Epidermal melanocyte (primary cell): ENCODE results near the gene FASLG.
"Not testable (repeated sequence)": the region's sequence is repeated elsewhere in the genome, so short reads cannot be mapped to it uniquely, and the experiment has no call there.

Experiments
- DNase-seq: peaks from one replicate; pipeline ENCODE4 v3.0.0; 2011; ENCODE audit warnings: low spot score; ENCODE audit not compliant: insufficient read length

FASLG gene, protein sequence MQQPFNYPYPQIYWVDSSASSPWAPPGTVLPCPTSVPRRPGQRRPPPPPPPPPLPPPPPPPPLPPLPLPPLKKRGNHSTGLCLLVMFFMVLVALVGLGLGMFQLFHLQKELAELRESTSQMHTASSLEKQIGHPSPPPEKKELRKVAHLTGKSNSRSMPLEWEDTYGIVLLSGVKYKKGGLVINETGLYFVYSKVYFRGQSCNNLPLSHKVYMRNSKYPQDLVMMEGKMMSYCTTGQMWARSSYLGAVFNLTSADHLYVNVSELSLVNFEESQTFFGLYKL

DNA sequence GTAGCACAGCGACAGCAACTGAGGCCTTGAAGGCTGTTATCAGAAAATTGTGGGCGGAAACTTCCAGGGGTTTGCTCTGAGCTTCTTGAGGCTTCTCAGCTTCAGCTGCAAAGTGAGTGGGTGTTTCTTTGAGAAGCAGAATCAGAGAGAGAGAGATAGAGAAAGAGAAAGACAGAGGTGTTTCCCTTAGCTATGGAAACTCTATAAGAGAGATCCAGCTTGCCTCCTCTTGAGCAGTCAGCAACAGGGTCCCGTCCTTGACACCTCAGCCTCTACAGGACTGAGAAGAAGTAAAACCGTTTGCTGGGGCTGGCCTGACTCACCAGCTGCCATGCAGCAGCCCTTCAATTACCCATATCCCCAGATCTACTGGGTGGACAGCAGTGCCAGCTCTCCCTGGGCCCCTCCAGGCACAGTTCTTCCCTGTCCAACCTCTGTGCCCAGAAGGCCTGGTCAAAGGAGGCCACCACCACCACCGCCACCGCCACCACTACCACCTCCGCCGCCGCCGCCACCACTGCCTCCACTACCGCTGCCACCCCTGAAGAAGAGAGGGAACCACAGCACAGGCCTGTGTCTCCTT, at the start of gene FASLG:
FASLG (plus strand) TSS at position 233 of the 583 bp plus-strand sequence; CDS start at position 332, 99 bp downstream.
- DNase-seq: no peak

- no peak for DNase-seq
These were observed 49.4 kb upstream of the FASLG start for GRCh38 chr1:172609528-172609927.

GRCh38 chr1:172612478-172612877, 46.4 kb upstream of the FASLG start:
- no peak for DNase-seq

DNA sequence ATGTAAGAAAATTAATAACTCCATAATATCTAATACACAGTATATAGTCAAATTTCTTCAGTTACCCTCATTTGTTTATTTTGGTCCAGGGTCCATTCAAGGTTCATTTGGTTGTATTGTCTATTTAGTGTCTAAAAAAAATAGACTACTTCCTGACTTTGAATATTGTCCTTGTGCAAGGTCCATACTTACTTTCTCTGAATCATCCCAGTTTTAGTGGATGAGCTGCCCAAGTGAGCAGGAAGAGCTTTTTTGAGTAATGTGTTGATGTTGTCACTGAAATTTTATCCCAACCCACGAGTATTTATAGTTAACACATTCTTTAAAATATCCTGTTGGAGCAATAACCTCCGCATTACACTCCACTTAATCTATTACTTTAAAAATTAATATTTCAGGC, 45.6 kb upstream of the FASLG start:
- no peak for DNase-seq

- no peak for DNase-seq
These were observed 42.7 kb upstream of the FASLG start for GRCh38 chr1:172616195-172616594.

DNA sequence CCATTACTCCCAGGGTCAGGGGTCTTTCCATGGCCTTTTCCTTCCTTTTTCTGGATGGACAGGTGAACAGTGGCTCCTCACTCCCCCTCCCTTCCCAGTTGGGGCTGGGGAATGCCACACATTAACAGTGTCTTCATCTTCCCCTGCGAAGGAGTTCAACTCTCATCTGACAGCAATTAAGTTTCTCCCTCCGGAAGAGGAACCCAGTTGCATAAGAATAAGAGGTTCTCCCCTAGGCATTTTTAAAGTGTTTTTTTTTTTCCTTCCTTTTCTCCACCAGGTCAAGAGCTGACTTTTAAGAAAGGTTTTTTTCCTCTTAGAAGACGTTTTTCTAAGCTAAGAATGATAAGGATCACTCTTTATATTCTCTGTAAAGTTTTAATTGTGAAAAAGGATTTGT, 42.3 kb upstream of the FASLG start:
- DNase-seq: no peak

GRCh38 chr1:172620603-172621002, 38.3 kb upstream of the FASLG start:
- not testable (repeated sequence) for DNase-seq

GRCh38 chr1:172622541-172622940, 36.4 kb upstream of the FASLG start:
- DNase-seq: no peak

GRCh38 chr1:172623748-172624147, 35.2 kb upstream of the FASLG start:
- no peak for DNase-seq

- no peak for DNase-seq
These were observed 32.1 kb upstream of the FASLG start for GRCh38 chr1:172626845-172627244.

DNA sequence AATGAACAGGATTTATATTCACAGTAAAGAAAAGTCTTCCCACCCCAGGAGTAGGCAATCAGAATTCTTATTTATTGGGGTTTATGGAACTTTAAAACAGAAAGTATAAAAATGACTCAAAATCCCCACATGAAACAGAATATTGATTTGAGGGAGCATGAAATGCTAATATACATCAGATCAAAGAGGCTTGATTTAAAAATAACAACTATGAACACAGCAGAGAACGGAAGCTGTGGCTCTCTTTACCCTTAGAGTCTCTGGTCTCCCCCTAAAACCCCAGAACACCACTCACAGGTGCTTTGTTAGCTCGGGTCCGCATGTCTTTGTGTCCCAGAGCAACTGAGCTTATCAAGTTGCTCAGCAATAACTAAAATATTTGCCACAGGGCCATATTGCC, 31.2 kb upstream of the FASLG start:
- DNase-seq: no peak

DNA sequence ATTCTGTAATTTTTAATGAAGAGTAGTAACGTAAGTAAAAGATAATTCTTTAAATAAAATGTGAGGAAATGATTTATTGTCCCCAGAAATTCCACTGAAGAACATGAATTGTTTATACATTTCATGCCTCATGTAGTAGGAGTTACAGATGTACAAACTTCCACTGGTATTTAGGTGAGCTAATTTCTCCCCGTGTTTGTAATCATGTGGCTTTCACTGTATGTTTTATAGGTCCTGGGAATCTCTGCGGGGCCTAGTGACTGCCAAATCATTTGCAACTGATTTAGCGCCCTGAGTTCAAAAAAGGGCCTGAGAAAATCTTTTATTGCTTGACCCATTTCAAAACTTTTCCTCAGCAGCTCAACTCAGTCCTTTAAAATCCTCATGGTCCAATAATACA, 30.5 kb upstream of the FASLG start:
- DNase-seq: no peak

DNA sequence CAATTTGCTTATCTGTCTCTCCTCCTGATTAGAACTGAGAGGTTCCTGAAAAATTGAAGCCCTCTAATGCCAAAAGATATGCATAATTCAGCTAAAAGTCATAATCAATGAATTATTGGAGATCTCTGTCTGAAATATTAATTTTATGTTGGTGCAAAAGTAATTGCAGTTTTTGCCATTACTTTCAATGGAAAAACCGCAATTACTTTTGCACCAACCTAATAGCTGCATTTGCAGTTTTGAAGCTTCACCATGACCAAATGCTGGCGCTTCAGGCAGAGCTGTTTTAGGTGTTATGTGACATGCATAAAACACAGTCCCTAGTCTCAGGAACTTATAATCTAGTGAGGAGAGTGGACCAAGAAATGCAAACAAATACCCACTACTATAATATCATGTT, 29.7 kb upstream of the FASLG start:
- DNase-seq: no peak

DNA sequence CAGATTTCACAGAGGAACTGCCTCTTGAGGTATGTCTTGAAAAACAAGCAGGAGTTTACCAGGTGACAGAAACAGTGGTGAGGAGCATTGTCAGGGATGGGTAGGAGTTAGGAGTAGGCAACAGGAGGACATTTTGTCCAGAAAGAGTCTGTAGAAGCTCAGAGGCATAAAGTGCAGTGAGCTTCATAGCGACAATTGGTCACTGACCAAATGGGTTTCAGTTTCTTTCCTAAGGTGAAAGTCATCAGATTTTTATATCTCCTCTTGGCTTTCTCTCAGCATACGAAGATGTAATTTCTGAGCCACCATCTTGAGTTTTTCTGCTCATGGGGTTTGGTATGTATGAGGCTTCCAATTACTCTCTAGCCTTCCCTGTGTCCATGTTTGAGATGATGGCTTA, 29.3 kb upstream of the FASLG start:
- no peak for DNase-seq

GRCh38 chr1:172630056-172630818, 28.7 kb upstream of the FASLG start:
- no peak for DNase-seq

- no peak for DNase-seq
These were observed 28.0 kb upstream of the FASLG start for GRCh38 chr1:172630868-172631267.

DNA sequence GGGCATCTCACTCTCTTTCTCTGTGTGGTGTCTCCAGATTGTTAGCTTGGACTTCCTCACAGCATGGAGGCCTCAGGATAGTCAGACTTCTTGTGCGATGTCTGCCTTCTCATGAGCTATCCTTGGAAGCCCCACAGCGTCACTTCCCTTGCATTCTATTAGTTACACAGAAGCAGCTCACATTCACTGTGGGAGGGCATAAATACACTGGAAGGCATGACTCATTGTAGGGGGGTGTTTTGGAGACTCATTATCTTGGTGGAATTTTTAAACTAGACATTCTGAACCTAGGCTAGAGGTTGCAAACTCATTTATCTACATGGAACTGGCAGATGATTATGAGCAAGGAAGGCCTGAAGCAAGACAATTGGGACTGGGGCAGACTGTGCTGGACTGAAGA, 21.4 kb upstream of the FASLG start:
- DNase-seq: no peak

DNA sequence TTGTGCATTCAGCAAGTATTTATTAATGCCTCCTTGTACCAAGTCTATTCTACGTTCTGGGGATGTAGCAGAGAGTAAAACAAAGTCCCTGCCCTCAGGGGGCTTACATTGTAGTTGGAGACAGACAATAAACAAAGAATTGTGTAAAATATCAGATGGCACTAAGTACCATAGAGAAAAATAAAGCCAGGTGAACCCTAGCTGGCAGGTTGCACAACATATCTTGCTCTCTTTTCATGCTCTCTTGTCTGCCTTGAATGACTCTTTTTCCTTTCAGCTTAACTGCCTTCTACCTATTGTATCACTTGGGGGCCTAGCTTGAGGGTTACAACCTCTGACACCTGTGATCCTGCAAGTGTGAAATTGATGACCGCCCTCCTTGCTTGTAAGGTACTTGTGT, 20.7 kb upstream of the FASLG start:
- DNase-seq: no peak

GRCh38 chr1:172638885-172639831, 19.7 kb upstream of the FASLG start:
- DNase-seq: no peak

DNA sequence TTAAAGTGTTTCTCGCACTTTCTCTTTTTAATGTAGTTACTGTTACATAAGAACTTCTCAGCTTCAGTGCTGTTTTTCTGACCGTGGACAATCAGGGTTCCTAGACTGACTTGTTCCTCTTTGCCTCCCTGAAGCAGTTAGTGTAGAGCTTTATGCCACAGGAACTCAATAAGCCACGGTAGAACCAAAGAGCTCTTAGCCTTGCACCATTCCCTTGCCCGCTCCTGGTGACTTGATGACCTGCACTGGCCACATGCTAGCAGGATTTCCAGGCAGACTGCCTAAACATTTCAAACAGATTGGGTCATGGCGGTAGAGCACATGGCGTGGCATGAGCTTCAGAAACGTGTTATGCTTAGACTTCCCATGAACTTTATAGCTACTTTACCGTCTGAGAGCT, 18.8 kb upstream of the FASLG start:
- no peak for DNase-seq

GRCh38 chr1:172641492-172641891, 17.4 kb upstream of the FASLG start:
- DNase-seq: no peak

DNA sequence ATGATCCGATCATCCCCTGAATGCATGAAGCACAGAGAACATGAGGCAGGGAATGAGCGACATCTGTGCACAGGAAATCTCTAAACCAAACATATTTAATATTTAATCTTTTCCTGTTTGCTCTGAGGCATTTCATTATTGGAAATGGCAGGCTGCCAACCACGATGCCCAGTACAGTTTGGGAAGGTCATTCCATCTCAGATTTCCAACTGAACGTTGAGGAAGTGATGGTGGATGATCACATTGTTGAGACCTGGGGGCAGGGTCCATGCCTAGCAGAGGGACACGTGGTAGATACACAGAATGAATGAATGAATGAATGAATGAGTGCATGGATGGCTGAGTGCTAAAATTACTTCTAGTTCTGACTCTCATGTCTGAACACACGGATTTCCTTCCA, 15.9 kb upstream of the FASLG start:
- no peak for DNase-seq
